GM04503 (cell line): Measurements from ENCODE around the gene BMI1.

Experiments
- DNase-seq: peaks from one replicate; pipeline ENCODE4 v3.0.0-alpha.2; 2012; ENCODE audit warnings: low read depth

The BMI1 gene

GRCh38 chr10:22319980-22320558, 830 bp upstream of the BMI1 start:
- no peak for DNase-seq

GRCh38 chr10:22321156-22321923, 441 bp downstream of the BMI1 start:
- DNase-seq, result no peak

DNA sequence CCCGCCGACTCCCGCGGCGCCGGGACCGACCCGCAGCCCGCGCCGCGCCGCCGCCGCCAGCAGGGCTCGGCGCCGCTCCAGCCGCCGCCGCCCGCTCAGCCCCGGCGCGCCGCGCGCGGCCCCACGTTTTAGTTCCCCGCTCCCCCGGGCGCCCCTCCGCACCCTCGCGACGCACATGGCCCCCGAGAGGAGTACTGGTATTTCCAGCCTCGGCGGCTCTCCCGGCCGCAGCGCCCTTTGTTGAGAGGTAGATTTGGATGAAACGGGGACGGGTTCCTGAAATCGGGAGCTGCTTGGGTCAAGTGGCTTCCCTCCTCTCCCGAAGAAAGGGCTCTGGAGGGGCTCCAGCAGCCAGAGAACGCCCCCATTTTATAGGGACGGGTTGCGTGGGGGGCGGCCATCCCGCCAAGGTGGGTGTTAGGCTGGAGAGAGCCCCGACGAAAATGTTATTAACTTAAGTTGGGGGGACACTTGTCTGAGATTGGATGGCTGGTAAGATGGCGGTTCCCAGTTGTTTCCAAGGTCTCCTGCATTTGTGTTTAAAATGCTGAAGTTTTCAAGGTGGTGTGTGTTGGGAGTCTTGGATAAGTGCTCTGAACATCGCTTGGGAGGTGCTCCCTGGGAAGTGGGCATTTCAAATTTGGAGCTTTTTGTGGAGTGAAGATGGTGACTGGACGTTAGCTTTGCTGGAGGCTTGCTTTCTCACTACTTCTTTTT, 1.2 kb downstream of the BMI1 start:
- no peak for DNase-seq

DNA sequence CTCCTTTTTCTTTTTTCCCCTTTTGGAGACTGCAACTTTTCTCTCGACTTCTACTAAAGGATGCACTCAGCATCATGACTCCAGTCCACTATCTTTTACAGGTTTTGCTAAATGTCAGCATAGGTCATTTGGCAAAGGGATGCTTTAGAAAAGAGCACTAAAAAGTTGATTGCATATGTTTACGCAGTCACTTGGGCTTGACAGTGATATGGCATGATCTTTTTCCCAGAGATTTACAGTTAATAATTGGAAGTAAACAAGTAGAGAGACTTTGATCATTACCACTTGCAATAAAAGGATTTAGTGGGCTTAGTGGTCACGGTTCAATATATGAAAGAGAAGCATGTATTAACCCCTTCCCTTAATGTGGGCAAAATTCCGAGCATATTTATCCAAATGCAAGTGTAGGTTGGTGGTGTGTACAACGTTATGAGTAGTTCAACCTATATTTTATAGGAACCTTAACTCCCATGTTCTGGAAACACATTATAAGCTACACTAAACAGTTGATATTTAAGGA, 1.8 kb downstream of the BMI1 start:
- no peak for DNase-seq

- DNase-seq, result no peak
These were observed 2.8 kb downstream of the BMI1 start for GRCh38 chr10:22323538-22324305.

- DNase-seq, result no peak
These were observed 3.5 kb downstream of the BMI1 start for GRCh38 chr10:22324413-22324812.

DNA sequence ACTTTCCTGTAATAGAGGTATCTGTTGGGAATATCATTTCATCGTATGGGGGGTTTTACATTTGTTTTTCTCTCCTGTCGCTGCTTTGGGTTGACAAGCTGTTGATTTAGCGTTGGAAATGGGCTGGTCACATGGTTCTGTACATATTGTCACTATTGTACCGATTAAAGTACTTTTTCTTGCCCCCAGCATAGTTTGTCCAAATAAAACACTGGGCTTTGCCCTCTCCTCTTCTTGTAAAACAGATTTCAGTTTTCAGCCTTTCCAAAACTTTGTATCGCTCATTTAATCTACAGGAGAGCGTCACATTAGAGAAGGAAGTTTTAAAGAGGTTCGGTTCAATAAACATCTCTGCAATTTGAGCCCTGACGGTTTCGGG, 4.0 kb downstream of the BMI1 start:
- DNase-seq, result no peak

DNA sequence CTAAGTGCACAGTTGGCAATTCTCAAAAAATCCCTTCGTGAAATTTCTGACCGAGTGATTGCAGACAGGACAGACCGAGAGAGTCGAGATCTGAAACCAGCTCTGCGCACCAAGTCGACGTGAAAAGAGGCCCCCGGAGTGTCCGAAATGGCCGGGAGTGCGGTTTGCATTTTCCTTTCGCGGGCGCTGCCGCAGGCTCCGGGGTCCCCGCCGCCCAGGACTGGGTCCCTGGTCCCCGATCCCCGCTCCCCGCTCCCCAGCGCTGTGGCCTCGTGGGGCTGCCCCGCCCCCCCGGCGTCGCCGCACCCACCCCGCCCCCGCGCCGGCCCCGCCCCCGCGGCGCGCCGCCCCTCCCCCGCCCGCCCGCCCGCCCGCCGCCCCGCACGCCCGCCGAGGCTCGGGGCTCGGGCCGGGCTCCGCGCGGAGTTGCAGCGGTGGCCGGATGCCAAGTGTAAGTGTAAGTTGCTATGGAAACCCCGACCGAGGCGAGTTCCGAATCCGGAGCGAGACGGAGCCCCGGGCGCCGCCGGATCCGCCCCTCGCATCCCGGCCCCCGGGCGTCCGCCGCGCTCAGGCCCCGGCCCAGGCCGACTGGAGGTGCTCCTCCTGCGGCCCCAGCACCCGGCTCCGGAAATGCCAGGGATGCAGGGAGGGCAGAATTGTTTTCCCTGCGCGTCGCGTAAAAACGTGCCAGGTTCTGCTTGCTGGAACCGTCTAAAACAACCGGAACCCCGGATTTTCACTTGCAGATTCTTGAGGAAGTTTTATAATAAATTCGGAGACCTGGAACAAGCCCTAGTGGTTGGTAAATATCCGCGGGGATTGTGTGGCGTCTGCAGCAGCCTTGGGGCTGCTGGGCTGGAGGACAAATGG, 4.6 kb downstream of the BMI1 start:
- DNase-seq, result no peak

- DNase-seq, result no peak
These were observed 5.3 kb downstream of the BMI1 start for GRCh38 chr10:22326145-22326702.

DNA sequence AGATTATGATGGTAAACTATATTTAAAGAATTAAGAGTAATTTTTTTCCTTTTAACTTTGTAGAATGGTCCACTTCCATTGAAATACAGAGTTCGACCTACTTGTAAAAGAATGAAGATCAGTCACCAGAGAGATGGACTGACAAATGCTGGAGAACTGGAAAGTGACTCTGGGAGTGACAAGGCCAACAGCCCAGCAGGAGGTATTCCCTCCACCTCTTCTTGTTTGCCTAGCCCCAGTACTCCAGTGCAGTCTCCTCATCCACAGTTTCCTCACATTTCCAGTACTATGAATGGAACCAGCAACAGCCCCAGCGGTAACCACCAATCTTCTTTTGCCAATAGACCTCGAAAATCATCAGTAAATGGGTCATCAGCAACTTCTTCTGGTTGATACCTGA, 8.3 kb downstream of the BMI1 start:
- DNase-seq, result no peak

- no peak for DNase-seq
These were observed 11.3 kb downstream of the BMI1 start for GRCh38 chr10:22332116-22332692.

DNA sequence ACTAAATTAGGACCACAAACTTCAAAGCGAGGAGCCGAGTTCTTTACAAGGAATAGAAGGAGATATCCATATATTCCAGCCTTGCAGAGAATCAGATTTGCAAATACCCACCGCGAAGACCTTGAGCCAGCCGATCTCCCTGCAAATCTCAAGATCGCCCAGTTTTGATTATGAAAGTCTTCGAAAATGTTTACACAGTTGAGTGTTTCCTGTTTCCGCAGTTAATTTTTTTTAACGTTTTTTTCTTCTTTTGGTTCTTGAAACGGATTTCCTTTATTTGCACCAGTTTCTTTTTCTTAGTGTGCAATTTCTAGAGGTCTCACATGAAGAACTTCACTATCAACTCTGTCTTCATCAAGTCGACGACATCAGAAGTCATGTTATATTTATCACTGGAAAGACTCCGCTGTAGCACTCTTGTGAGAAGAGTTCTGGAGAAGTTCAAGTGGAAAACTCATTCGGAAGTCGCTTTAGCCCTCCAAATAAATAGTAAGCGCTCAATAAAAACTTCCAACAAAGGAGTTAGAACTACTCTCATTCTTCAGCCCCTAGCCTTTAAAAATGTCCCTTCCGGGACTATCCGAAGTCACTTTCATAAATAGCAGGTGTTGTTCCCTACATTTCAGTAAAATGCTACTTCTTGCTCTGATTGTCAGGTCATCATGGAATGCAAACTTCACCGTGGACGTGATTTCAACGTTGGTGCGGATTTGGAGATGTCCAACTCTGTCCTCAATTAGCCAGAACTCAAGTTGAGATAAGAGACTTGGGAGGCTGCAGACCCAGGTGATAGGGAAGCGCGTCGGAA, 12.5 kb downstream of the BMI1 start:
- DNase-seq, result no peak

GRCh38 chr10:22333975-22334282, 13.0 kb downstream of the BMI1 start:
- no peak for DNase-seq

GRCh38 chr10:22334414-22335172, 13.7 kb downstream of the BMI1 start:
- DNase-seq, result no peak

- no peak for DNase-seq
These were observed 14.5 kb downstream of the BMI1 start for GRCh38 chr10:22335173-22335933.

DNA sequence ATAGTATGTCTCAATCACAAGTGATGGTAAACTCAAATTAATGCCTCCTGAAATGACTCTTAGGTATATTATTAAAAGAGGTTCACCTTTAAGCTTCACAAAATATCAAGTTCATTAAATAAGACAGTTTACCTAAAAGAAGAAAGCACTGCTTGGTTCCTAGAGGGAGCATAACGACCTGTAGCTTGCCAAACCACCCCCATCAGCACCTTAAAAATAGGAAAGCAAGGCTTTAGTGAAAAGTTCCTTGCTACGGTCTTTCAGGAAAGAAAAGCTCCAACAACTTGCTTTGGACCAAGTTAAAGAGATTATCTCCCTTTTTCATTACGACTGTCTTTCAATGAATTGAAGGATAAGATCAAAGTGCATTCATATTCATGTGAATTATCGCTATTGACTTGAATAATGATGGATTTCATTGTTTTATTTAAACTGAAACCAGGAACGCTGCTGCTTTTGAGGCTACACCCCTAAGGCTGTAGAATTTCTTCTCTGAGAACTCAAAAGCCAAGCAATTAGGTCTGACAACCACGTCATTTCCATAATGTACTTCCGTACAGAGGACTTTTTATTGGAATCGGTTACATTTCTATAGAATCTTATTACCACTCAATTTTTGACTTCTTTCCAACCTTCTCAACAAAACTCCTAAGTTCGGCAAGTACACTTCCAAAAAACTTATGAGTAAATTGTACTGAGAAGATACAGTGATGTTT, 17.4 kb downstream of the BMI1 start:
- DNase-seq, result no peak

DNA sequence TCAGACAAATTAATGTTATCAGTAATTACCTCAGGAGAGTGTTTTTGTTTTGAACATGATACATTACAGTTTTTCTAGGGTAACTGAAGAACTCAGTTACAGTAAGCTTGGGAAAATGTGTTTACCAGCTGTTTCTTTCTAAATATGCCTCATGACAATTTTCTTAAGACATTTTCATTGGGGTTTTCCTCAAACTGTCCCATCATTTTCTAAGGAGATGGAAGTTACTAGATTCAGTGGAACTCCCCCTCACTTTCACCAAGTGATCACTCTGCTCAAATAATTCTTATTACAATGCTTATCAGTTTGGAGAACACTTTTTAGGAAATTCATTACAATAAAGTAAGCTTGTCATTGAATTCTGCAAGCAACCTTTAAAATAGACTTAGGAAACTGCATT, 18.0 kb downstream of the BMI1 start:
- DNase-seq, result no peak
